H1 (cell line): ENCODE measurements around the gene NYAP2. TPM values are rescaled to one million over a fixed set of nuclear protein-coding genes. Genes with fewer than 3 reads are reported as not detected.

Experiments
- CTCF ChIA-PET: fragments of 300-600 bp; sonication (Branson Sonifier 250); formaldehyde crosslinking; loops from one replicate; lab custom pipeline; 2021; ENCODE audit not compliant: partially characterized antibody; lab: Charles Lee
- POLR2A ChIA-PET: fragments of 300-600 bp; sonication (Branson Sonifier 250); formaldehyde crosslinking; loops from one replicate; lab custom pipeline; 2021; ENCODE audit warnings: inconsistent platforms; ENCODE audit not compliant: partially characterized antibody; lab: Charles Lee
- DNase-seq, 2 experiments: peaks; one replicate each; pipeline versions ENCODE4 v3.0.0 to v3.0.0-alpha.2; 2010 to 2022; ENCODE audit warnings: low spot score in 2 of 2, low read depth in 1 of 2, mixed read lengths in 1 of 2
- FAIRE-seq: peaks from 2 replicates; lab custom pipeline; 2011; peaks lifted over from hg19 to GRCh38; lab: Jason Lieb, UNC
- H2AFZ ChIP-seq: 2 replicates; pipeline ENCODE4 v1.8.1; 2012; ENCODE audit warnings: low read length, inconsistent platforms
- H2AK5ac ChIP-seq: 2 replicates; pipeline ENCODE4 v1.6.1; 2013; ENCODE audit warnings: low read depth, low read length
- H2BK120ac ChIP-seq: replicated peaks from 2 replicates; pipeline ENCODE3; 2013; ENCODE audit warnings: low read depth, low read length, inconsistent platforms
- H2BK12ac ChIP-seq: 2 replicates; pipeline ENCODE4 v1.6.1; 2013; ENCODE audit warnings: low read depth, low read length
- H2BK15ac ChIP-seq: 2 replicates; pipeline ENCODE4 v1.6.1; 2013; ENCODE audit warnings: low read length
- H2BK20ac ChIP-seq: 2 replicates; pipeline ENCODE4 v1.6.1; 2013; ENCODE audit warnings: low read length
- H2BK5ac ChIP-seq: 2 replicates; pipeline ENCODE4 v1.6.1; 2013; ENCODE audit warnings: low read depth, low read length
- H3K14ac ChIP-seq: 2 replicates; pipeline ENCODE4 v1.6.1; 2013; ENCODE audit warnings: inconsistent platforms; ENCODE audit not compliant: insufficient read length
- H3K18ac ChIP-seq: 2 replicates; pipeline ENCODE4 v1.6.1; 2013; ENCODE audit warnings: low read length; ENCODE audit errors: extremely low read depth
- H3K23ac ChIP-seq: 2 replicates; pipeline ENCODE4 v1.6.1; 2013; ENCODE audit warnings: inconsistent platforms; ENCODE audit not compliant: insufficient read length
- H3K23me2 ChIP-seq: 2 replicates; pipeline ENCODE4 v1.6.1; 2013; ENCODE audit warnings: low read depth, low read length
- H3K27ac ChIP-seq: 2 replicates; pipeline ENCODE4 v1.6.1; 2011; ENCODE audit warnings: low read depth, low read length, inconsistent platforms
- H3K27me3 ChIP-seq, 4 experiments: replicated peaks in 1 of 4; 1 replicate in 1 of 4; 2 replicates in 3 of 4; pipeline versions ENCODE4 v1.6.1 to v1.8.1; 2011 to 2013; ENCODE audit warnings: low read length in 3 of 4, mild to moderate bottlenecking in 3 of 4, inconsistent platforms in 2 of 4, mixed read lengths in 2 of 4, moderate library complexity in 1 of 4; ENCODE audit not compliant: control insufficient read depth in 3 of 4, insufficient read depth in 3 of 4; ENCODE audit errors: extremely low read depth in 1 of 4
- H3K36me3 ChIP-seq, 4 experiments: 2 replicates each; pipeline versions ENCODE4 v1.6.1 to v1.8.1; 2011 to 2013; ENCODE audit warnings: mild to moderate bottlenecking in 4 of 4, low read length in 3 of 4, moderate library complexity in 2 of 4, control low read depth in 1 of 4, inconsistent platforms in 1 of 4; ENCODE audit not compliant: insufficient read depth in 4 of 4, control insufficient read depth in 2 of 4
- H3K4ac ChIP-seq: replicated peaks from 2 replicates; pipeline ENCODE3; 2013; ENCODE audit warnings: low read length, low read depth, mixed read lengths, inconsistent platforms; ENCODE audit not compliant: insufficient read length
- H3K4me1 ChIP-seq, 4 experiments: replicated peaks in 1 of 4; 1 replicate in 1 of 4; 2 replicates in 3 of 4; pipeline versions ENCODE4 v1.6.1 to v1.8.1; 2011 to 2013; ENCODE audit warnings: low read length in 3 of 4, inconsistent platforms in 2 of 4, mixed read lengths in 1 of 4; ENCODE audit not compliant: insufficient read depth in 4 of 4, control insufficient read depth in 3 of 4
- H3K4me2 ChIP-seq, 2 experiments: 2 replicates each; pipeline versions ENCODE4 v1.6.1 to v1.8.1; 2011 to 2013; ENCODE audit warnings: low read depth in 2 of 2, low read length in 2 of 2, control low read depth in 1 of 2, inconsistent platforms in 1 of 2, mild to moderate bottlenecking in 1 of 2; ENCODE audit not compliant: insufficient read depth in 1 of 2
- H3K4me3 ChIP-seq, 4 experiments: fragments of 200-600, 300-600 bp in 1 of 4; sonication (generic), shearing (Covaris generic), sonication (Bioruptor Twin) in 1 of 4; 2 replicates each; pipeline versions ENCODE4 v1.5.1 to v1.8.1; 2011 to 2016; ENCODE audit warnings: low read length in 4 of 4, low read depth in 3 of 4, control low read depth in 2 of 4, inconsistent platforms in 2 of 4, mild to moderate bottlenecking in 2 of 4, mixed read lengths in 1 of 4, moderate library complexity in 1 of 4; ENCODE audit not compliant: insufficient read depth in 2 of 4; ENCODE audit errors: extremely low read depth in 1 of 4
- H3K56ac ChIP-seq: replicated peaks from 2 replicates; pipeline ENCODE3; 2013; ENCODE audit warnings: low read depth, mild to moderate bottlenecking, mixed read lengths, low read length, inconsistent platforms; ENCODE audit not compliant: insufficient read length
- H3K79me1 ChIP-seq: 2 replicates; pipeline ENCODE4 v1.6.1; 2013; ENCODE audit warnings: low read depth, low read length, control low read depth
- H3K79me2 ChIP-seq, 2 experiments: 2 replicates each; pipeline versions ENCODE4 v1.6.1 to v1.8.1; 2012 to 2013; ENCODE audit warnings: low read length in 2 of 2, mild to moderate bottlenecking in 2 of 2, inconsistent platforms in 1 of 2; ENCODE audit not compliant: insufficient read depth in 2 of 2, control insufficient read depth in 1 of 2
- H3K9ac ChIP-seq, 4 experiments: replicated peaks in 1 of 4; 1 replicate in 1 of 4; 2 replicates in 3 of 4; pipeline versions ENCODE4 v1.6.1 to v1.8.1; 2011 to 2013; ENCODE audit warnings: low read depth in 3 of 4, low read length in 3 of 4, control low read depth in 2 of 4, mild to moderate bottlenecking in 2 of 4, moderate library complexity in 2 of 4, inconsistent platforms in 1 of 4; ENCODE audit errors: extremely low read depth in 1 of 4
- H3K9me3 ChIP-seq, 2 experiments: 2 replicates each; pipeline versions ENCODE4 v1.6.1 to v1.8.1; 2012 to 2013; ENCODE audit warnings: mild to moderate bottlenecking in 2 of 2, moderate library complexity in 2 of 2, control low read depth in 1 of 2, inconsistent platforms in 1 of 2, low read depth in 1 of 2, low read length in 1 of 2, mixed read lengths in 1 of 2; ENCODE audit not compliant: insufficient read depth in 2 of 2
- H4K20me1 ChIP-seq, 2 experiments: replicated peaks in 1 of 2; 2 replicates each; pipeline versions ENCODE3 to v1.8.1; 2011 to 2013; ENCODE audit warnings: inconsistent platforms in 2 of 2, low read length in 2 of 2, mild to moderate bottlenecking in 1 of 2; ENCODE audit not compliant: insufficient read depth in 2 of 2, control insufficient read depth in 1 of 2
- H4K5ac ChIP-seq: 2 replicates; pipeline ENCODE4 v1.6.1; 2013; ENCODE audit warnings: low read length, low read depth, mixed read lengths, inconsistent platforms; ENCODE audit not compliant: insufficient read length
- H4K8ac ChIP-seq: 2 replicates; pipeline ENCODE4 v1.8.0; 2013; ENCODE audit warnings: mild to moderate bottlenecking, moderate library complexity, low read length, inconsistent platforms; ENCODE audit not compliant: insufficient read depth; ENCODE audit errors: extremely low read depth
- H4K91ac ChIP-seq: replicated peaks from 2 replicates; pipeline ENCODE3; 2013; ENCODE audit warnings: low read length, mixed read lengths, inconsistent platforms; ENCODE audit not compliant: insufficient read length
- ASH2L ChIP-seq: fragments of 200-600, 300-600 bp; sonication (generic); IDR thresholded peaks from one replicate; pipeline ENCODE4 v1.7.1; 2017; ENCODE audit warnings: low read length
- ATF2 ChIP-seq: IDR thresholded peaks from 2 replicates; pipeline ENCODE4 v1.6.1; 2012; ENCODE audit warnings: low read length, inconsistent platforms
- EGR1 ChIP-seq: IDR thresholded peaks from 2 replicates; pipeline ENCODE4 v1.6.1; 2011; ENCODE audit warnings: low read depth, low read length, borderline replicate concordance
- PHF8 ChIP-seq: fragments of 200-600 bp; sonication (generic); conservative IDR thresholded peaks from 2 replicates; pipeline ENCODE4 v1.7.1; 2012; ENCODE audit warnings: low read depth, mild to moderate bottlenecking, inconsistent platforms, low read length, moderate library complexity
- SIN3A ChIP-seq, 2 experiments: IDR thresholded peaks in 1 of 2; conservative IDR thresholded peaks in 1 of 2; 2 replicates each; pipeline ENCODE4 v1.6.1; 2011 to 2012; ENCODE audit warnings: low read length in 2 of 2, improper control_type of control experiment in 1 of 2, low read depth in 1 of 2, mild to moderate bottlenecking in 1 of 2
- SP2 ChIP-seq: IDR thresholded peaks from 2 replicates; pipeline ENCODE4 v1.6.1; 2012; ENCODE audit warnings: mild to moderate bottlenecking, low read length, inconsistent platforms
- TCF12 ChIP-seq: IDR thresholded peaks from 2 replicates; pipeline ENCODE4 v1.6.1; 2011; ENCODE audit warnings: low read depth, mild to moderate bottlenecking, low read length
- polyA plus RNA-seq, 7 experiments: library from polyadenylated mRNA; depleted of rRNA in 3 of 7; stranded (reverse) in 5 of 7; unstranded in 2 of 7; fragments of >200 nt in 5 of 7; fragments of 200-250 nt in 2 of 7; gene quantifications; 1 replicate in 5 of 7; 2 replicates in 1 of 7; 4 replicates in 1 of 7; pipeline versions ENCODE4 v1.2.1 to v1.2.3, GENCODE V29; 2011 to 2013; ENCODE audit warnings: missing spikeins in 2 of 7, mixed read lengths in 2 of 7
- total RNA-seq: library from RNA; stranded (reverse); fragmentation: NEBNext Ultra II Directional; extraction: Animal tissue kit (Norgen Biotek cat#: 25700); gene quantifications from 2 replicates; pipeline ENCODE4 v1.2.1, GENCODE V29; 2021
- TF ChIP-seq, protein P1 (sequence below): IDR thresholded peaks from 2 replicates; pipeline ENCODE4 v1.6.1; 2012; ENCODE audit warnings: inconsistent platforms

The NYAP2 gene
- total and polyA plus RNA-seq, 2 of the 8 experiments (the other 6 are each of a cell fraction or from before 2014, with no cell fraction given): not detected

DNA sequence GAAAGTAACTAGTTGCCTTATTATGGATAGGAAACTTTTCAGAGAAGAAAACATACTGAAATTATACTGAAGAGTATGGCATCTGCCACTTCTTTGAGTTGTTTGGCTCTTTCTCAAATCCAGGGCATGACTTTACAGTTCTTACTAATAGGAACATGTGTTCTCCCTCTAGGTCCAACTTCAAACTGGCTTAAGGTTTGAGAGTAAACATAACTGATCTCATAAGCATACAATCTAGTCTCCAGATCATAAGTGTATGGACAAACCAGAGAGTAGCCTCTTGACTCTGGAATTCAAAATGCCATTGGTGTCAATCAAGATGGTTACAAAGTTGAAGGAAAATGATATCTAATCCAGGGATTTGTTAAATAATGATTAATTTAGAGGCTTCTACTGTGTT, 101.5 kb downstream of the NYAP2 start:
- DNase-seq: no peak
- Histone ChIP-seq H2BK5ac (no peak overlapping the region), H2BK120ac (no peak overlapping the region), H3K27ac (no peak overlapping the region), H3K4ac (no peak overlapping the region), H4K8ac (no peak overlapping the region), H2BK15ac (no peak overlapping the region), H3K79me2 (no peaks in the 10 kb centered on the region), H2AK5ac (no peak overlapping the region), H3K27me3 (no peaks in the 10 kb centered on the region), H3K18ac (no peak overlapping the region), H3K36me3 (no peaks in the 10 kb centered on the region), H3K56ac (no peak overlapping the region), H3K14ac (no peak overlapping the region), H4K91ac (no peak overlapping the region), H2BK20ac (no peak overlapping the region), H3K9me3 (no peaks in the 10 kb centered on the region), H4K20me1 (no peaks in the 10 kb centered on the region)
- ChIA-PET POLR2A (interaction anchor here (0.6 kb wide), 1 partner anchor 1222 kb away, joined by 3 read pairs; no protein-coding TSS in a partner anchor), CTCF (no interaction called here)
- TF ChIP-seq SP2 (no peak), ASH2L (no peak), PHF8 (no peak), EGR1 (no peak), SIN3A (conservative IDR thresholded peaks at IDR 0.05 in 1 of 2, IDR thresholded peaks at IDR 0.05 in 1 of 2; ENCODE audit: low read depth in 1 of 2, low read length in 2 of 2) (no peak), ATF2 (no peak), TCF12 (no peak)
- TF ChIP-seq, protein P1, sequence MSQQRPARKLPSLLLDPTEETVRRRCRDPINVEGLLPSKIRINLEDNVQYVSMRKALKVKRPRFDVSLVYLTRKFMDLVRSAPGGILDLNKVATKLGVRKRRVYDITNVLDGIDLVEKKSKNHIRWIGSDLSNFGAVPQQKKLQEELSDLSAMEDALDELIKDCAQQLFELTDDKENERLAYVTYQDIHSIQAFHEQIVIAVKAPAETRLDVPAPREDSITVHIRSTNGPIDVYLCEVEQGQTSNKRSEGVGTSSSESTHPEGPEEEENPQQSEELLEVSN: no peak
- TF ChIP-seq, all 59 proteins: peak for 0
- H3K79me1 ChIP-seq: no peaks in the 10 kb centered on the region
- H3K4me2 ChIP-seq: no peak overlapping the region
- no peak for FAIRE-seq
- H3K4me3 ChIP-seq: no peak overlapping the region
- H3K9ac ChIP-seq: no peak overlapping the region
- no peak overlapping the region for H2BK12ac ChIP-seq
- H3K23ac ChIP-seq: no peak overlapping the region
- H3K4me1 ChIP-seq: peaks cover 0 to 2% (median 0%) of the 10 kb centered on the region in 4 experiments; a peak in 1 of 7 replicates
- no peak overlapping the region for H2AFZ ChIP-seq
- H4K5ac ChIP-seq: no peak overlapping the region
- H3K23me2 ChIP-seq: no peaks in the 10 kb centered on the region
